Glutamatergic neuron (in vitro differentiated cells): ENCODE results near the gene RPS10. TPM values are rescaled to one million over a fixed set of nuclear protein-coding genes. Genes with fewer than 3 reads are reported as not detected.

ENCODE experiments used
- DNase-seq: peaks from one replicate; pipeline ENCODE4 v3.0.0; 2022
- H3K27ac Mint-ChIP-seq: one replicate; pipeline ENCODE4 v1.8.0; 2020; ENCODE audit warnings: mild to moderate bottlenecking, mixed read lengths, inconsistent platforms; ENCODE audit not compliant: unreplicated experiment
- H3K27me3 Mint-ChIP-seq: one replicate; pipeline ENCODE4 v1.8.0; 2020; ENCODE audit warnings: mild to moderate bottlenecking, moderate library complexity, mixed read lengths, inconsistent platforms; ENCODE audit not compliant: unreplicated experiment
- H3K36me3 Mint-ChIP-seq: one replicate; pipeline ENCODE4 v1.8.0; 2020; ENCODE audit warnings: mild to moderate bottlenecking, mixed read lengths, inconsistent platforms; ENCODE audit not compliant: unreplicated experiment
- H3K4me1 Mint-ChIP-seq: one replicate; pipeline ENCODE4 v1.8.0; 2020; ENCODE audit warnings: mild to moderate bottlenecking, low read depth, mixed read lengths, inconsistent platforms; ENCODE audit not compliant: unreplicated experiment
- H3K4me3 Mint-ChIP-seq: one replicate; pipeline ENCODE4 v1.8.0; 2020; ENCODE audit warnings: mild to moderate bottlenecking, mixed read lengths, inconsistent platforms; ENCODE audit not compliant: unreplicated experiment
- H3K9me3 Mint-ChIP-seq: one replicate; pipeline ENCODE4 v1.8.0; 2020; ENCODE audit warnings: mild to moderate bottlenecking, moderate library complexity, mixed read lengths, inconsistent platforms; ENCODE audit not compliant: unreplicated experiment
- total RNA-seq: library from RNA; stranded (reverse); fragmentation: NEBNext Ultra II Directional; extraction: Animal tissue kit (Norgen Biotek cat#: 25700); gene quantifications from one replicate; pipeline ENCODE4 v1.2.1, GENCODE V29; 2021; ENCODE audit not compliant: unreplicated experiment
- TF ChIP-seq, protein P1 (sequence below): fragments of 200-600 bp; sonication (generic); IDR thresholded peaks from one replicate; pipeline ENCODE4 v1.5.0; 2021; ENCODE audit not compliant: partially characterized antibody, unreplicated experiment

The RPS10 gene
- total RNA-seq, 1 donor from 2014 or later: 643 TPM

DNA sequence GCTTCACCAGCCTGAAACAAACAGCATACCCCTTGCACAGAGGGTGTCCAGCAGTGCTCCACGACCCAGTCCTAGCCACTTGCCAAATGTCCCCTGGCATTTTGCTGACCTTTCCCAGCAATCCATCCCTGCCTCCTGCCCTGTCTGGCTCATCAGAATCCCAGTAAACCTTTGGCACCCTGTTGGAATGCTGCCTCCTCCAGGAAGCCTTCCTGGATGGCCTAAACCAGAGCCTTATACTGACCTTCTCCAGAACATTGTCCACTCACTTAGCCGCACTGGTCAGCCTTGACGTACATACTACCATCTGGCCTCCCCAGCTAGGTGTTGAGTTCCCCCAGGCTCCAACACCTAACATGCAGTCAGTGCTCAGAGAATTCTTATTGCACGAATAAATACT lies 38.0 kb upstream of the RPS10 start:
- Mint-ChIP-seq H3K36me3 (no peaks in the 10 kb centered on the region), H3K4me1 (peaks cover 7% of the 10 kb centered on the region), H3K27ac (no peak overlapping the region), H3K27me3 (peaks cover 10% of the 10 kb centered on the region), H3K4me3 (no peak overlapping the region), H3K9me3 (no peaks in the 10 kb centered on the region)
- no peak for DNase-seq
- TF ChIP-seq, protein P1, sequence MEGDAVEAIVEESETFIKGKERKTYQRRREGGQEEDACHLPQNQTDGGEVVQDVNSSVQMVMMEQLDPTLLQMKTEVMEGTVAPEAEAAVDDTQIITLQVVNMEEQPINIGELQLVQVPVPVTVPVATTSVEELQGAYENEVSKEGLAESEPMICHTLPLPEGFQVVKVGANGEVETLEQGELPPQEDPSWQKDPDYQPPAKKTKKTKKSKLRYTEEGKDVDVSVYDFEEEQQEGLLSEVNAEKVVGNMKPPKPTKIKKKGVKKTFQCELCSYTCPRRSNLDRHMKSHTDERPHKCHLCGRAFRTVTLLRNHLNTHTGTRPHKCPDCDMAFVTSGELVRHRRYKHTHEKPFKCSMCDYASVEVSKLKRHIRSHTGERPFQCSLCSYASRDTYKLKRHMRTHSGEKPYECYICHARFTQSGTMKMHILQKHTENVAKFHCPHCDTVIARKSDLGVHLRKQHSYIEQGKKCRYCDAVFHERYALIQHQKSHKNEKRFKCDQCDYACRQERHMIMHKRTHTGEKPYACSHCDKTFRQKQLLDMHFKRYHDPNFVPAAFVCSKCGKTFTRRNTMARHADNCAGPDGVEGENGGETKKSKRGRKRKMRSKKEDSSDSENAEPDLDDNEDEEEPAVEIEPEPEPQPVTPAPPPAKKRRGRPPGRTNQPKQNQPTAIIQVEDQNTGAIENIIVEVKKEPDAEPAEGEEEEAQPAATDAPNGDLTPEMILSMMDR: no peak

DNA sequence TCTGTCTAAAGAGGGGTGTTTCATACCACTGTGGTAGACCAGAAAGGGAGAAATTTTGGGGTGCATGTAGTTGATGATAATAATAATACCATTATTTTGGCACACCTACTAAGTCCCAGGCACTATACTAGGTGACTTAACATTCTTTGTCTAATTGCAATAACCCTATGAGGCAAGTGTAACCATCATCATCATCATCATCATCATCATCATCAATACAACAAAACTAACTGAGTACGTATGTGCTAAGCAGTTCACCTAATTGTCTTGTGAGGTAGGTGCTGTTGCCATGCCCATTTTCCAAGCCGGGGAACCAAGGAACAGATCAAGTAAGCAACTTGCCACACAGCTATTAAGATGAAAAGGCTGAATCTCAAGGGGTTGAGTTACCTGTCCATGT lies 37.4 kb upstream of the RPS10 start:
- TF ChIP-seq, protein P1: no peak
- H3K4me1 Mint-ChIP-seq: peaks cover 7% of the 10 kb centered on the region
- H3K27ac Mint-ChIP-seq: no peak overlapping the region
- no peaks in the 10 kb centered on the region for H3K9me3 Mint-ChIP-seq
- H3K36me3 Mint-ChIP-seq: no peaks in the 10 kb centered on the region
- H3K4me3 Mint-ChIP-seq: no peak overlapping the region
- DNase-seq: no peak
- H3K27me3 Mint-ChIP-seq: peaks cover 10% of the 10 kb centered on the region

DNA sequence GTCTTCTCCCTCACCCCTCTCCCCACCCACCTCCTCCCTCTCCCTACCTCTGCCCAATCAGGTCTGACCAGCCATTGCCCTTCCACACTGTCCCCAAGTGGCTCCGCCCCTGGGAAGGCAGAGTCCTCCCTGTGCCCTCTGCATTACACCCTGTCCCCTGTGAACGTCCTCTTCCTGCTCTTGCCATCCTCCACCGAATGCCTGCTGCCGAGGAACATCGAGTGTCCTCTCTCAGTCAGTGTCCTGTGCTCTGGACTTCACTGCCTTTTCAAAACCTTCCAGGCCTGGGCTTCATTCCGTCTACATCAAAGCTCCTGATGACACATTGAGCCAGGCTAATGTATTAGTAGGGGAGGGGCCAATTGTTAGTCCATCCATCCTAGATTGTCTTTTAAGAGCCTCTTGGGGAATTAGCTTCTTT lies 36.7 kb upstream of the RPS10 start:
- Mint-ChIP-seq H3K27me3 (peaks cover 10% of the 10 kb centered on the region), H3K4me3 (no peak overlapping the region), H3K27ac (peak overlapping the region; percentile 76), H3K4me1 (peaks cover 7% of the 10 kb centered on the region), H3K9me3 (no peaks in the 10 kb centered on the region), H3K36me3 (no peaks in the 10 kb centered on the region)
- TF ChIP-seq, protein P1: no peak
- peak; percentile 54 for DNase-seq

DNA sequence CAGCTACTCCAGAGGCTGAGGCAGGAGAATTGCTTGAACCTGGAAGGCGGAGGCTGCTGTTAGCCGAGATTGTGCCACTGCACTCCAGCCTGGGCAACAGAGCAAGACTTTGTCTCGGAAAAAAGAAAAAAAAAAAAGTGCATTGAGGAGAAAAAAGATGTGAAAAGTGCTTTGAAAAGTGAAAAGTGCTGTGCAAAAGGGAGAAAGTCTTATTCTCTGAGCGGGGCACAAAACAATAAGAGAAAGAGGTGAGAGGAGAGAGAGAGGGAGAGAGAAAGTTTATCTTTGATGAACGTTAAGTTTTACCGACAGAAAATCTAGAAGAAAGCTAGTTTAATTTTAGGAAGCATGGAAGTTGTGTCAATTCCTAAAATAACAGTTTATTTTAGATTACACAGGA lies 36.1 kb upstream of the RPS10 start:
- peaks cover 10% of the 10 kb centered on the region for H3K27me3 Mint-ChIP-seq
- H3K27ac Mint-ChIP-seq: peak overlapping the region; percentile 5
- no peak overlapping the region for H3K4me3 Mint-ChIP-seq
- H3K36me3 Mint-ChIP-seq: no peaks in the 10 kb centered on the region
- peaks cover 8% of the 10 kb centered on the region for H3K4me1 Mint-ChIP-seq
- TF ChIP-seq, protein P1: no peak
- no peaks in the 10 kb centered on the region for H3K9me3 Mint-ChIP-seq
- DNase-seq: no peak

DNA sequence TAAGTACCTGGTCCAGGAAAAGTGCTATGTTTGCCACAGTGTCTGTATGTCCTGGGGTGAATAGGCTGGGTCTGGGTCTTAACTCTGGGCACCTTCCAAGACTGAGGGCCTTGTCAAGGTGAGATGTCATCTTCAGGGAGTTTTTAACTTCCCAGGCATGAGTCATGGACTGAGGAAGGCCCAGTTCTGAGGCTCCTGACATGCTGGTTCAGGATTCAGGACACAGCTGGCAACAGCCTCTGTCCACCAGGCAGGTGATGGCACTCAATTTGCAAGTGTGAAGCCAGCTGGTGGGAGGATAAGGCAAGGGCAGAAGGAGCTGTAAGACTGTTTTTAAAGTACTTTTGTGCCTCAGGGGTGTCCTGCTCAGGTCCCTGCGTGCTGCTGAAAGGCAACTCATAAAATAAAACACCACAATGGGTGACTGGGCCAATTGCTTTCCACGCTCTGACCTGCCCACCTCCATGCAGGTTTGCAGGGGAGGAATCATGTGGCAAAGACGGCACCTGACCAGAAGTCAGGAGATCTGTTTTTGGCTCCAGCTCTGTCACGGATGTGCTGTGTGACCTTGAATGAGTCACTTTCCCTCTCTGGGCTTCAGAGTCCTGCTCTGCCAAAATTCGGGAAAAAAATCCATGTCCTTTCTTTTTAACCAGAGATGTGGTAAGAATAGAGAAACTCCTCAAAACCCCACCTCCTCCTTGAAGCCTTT lies 35.1 kb upstream of the RPS10 start:
- H3K27me3 Mint-ChIP-seq: peaks cover 8% of the 10 kb centered on the region
- peaks cover 9% of the 10 kb centered on the region for H3K4me1 Mint-ChIP-seq
- H3K4me3 Mint-ChIP-seq: no peak overlapping the region
- TF ChIP-seq, protein P1: no peak
- H3K36me3 Mint-ChIP-seq: no peaks in the 10 kb centered on the region
- DNase-seq: no peak
- no peaks in the 10 kb centered on the region for H3K9me3 Mint-ChIP-seq
- H3K27ac Mint-ChIP-seq: no peak overlapping the region
